Activated CD8-positive, alpha-beta memory T cell treated with anti-CD3 and anti-CD28 coated beads for 4 hours (primary cell): ENCODE results near the gene PUS3.
"Not testable (repeated sequence)": the region's sequence is repeated elsewhere in the genome, so short reads cannot be mapped to it uniquely, and the experiment has no call there.

Experiments used
- DNase-seq, 2 donors: peaks; one replicate each; pipeline ENCODE4 v3.0.0-alpha.2; 2020; ENCODE audit warnings: low read depth in 2 of 2

Gene PUS3

GRCh38 chr11:125921042-125921441 is 18.0 kb upstream of the PUS3 start:
- no peak for DNase-seq

- no peak for DNase-seq
Observed at GRCh38 chr11:125918140-125918840, 15.3 kb upstream of the PUS3 start.

- DNase-seq, result no peak
Observed at GRCh38 chr11:125916683-125917347, 13.8 kb upstream of the PUS3 start.

GRCh38 chr11:125914601-125915000 is 11.6 kb upstream of the PUS3 start:
- DNase-seq, result not testable (repeated sequence)

- DNase-seq, result no peak
Observed at GRCh38 chr11:125910226-125910849, 7.3 kb upstream of the PUS3 start.

- DNase-seq, result no peak
Observed at GRCh38 chr11:125904678-125905077, 1.7 kb upstream of the PUS3 start.

- no peak for DNase-seq
Observed at GRCh38 chr11:125903711-125904659, 979 bp upstream of the PUS3 start, which contains the start of gene DDX25. Gene DDX25, plus strand, starts transcription at chr11:125904508. Its CDS starts 10 bp downstream, at chr11:125904518.

- no peak for DNase-seq
Observed at GRCh38 chr11:125902277-125902926, 604 bp downstream of the PUS3 start.

GRCh38 chr11:125901872-125902271 is 1.1 kb downstream of the PUS3 start:
- DNase-seq, result no peak

- DNase-seq, result no peak
Observed at GRCh38 chr11:125892994-125893393, 10.0 kb downstream of the PUS3 start.

GRCh38 chr11:125892071-125892470 is 10.9 kb downstream of the PUS3 start:
- DNase-seq, result no peak

- DNase-seq, result no peak
Observed at GRCh38 chr11:125890447-125891100, 12.4 kb downstream of the PUS3 start.

- peak; percentile 87 to 89 for DNase-seq
Observed at GRCh38 chr11:125887373-125888324, 15.4 kb downstream of the PUS3 start, which contains the start of gene HYLS1. Gene HYLS1, plus strand, starts transcription at chr11:125887668. Its CDS starts 11,701 bp downstream, at chr11:125899369.

GRCh38 chr11:125886997-125887372 is 16.0 kb downstream of the PUS3 start:
- DNase-seq, result no peak

- DNase-seq, result no peak
Observed at GRCh38 chr11:125883375-125883774, 19.6 kb downstream of the PUS3 start.

GRCh38 chr11:125881291-125881690 is 21.7 kb downstream of the PUS3 start:
- no peak for DNase-seq

GRCh38 chr11:125874556-125875124 is 28.4 kb downstream of the PUS3 start:
- no peak for DNase-seq

GRCh38 chr11:125873881-125874555 is 29.0 kb downstream of the PUS3 start:
- DNase-seq, result no peak

- no peak for DNase-seq
Observed at GRCh38 chr11:125872138-125872491, 30.9 kb downstream of the PUS3 start.
